Stimulated activated CD8-positive, alpha-beta memory T cell treated with anti-CD3 and anti-CD28 coated beads, Interleukin-4, amount 100 ng/mL, for 48 hours (primary cell): ENCODE measurements around the gene JAZF1.
A peak's percentile ranks its signal among the peaks of the same experiment; 100 is the strongest.

Experiments used
- DNase-seq: peaks from one replicate; pipeline ENCODE4 v3.0.0-alpha.2; 2020

Gene JAZF1

GRCh38 chr7:28191184-28191583, 10.6 kb upstream of the JAZF1 start:
- DNase-seq: no peak

DNA sequence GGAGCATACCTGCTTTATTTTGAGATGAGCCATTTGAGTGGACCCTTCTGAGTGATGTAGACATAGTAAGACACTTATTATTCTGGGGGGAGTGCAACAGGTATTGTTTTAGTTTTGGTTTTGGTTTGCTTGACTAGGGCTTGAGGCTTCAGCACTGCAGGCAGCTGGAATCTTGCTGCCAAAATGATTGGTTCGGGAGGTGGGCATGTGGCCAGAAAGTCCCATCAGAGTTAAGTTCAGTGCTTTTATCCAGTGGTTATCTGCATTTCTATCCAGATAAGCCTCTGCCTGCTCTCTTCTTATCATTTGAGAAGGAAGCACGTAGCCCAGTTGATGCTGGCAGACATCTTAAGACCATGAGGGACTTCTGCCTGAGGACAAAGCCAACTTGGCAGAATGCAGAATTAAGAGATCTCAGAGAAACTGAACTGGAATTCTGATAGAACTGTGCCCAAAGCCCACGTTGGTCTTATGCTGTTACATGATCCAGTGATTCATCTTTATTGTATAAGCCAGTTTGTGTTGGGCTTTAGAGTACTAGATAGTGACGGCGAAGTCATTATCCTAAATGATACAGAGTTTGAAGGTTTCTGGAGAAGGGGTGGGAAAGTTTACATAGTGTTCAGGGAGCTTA, 9.6 kb upstream of the JAZF1 start:
- DNase-seq: no peak

DNA sequence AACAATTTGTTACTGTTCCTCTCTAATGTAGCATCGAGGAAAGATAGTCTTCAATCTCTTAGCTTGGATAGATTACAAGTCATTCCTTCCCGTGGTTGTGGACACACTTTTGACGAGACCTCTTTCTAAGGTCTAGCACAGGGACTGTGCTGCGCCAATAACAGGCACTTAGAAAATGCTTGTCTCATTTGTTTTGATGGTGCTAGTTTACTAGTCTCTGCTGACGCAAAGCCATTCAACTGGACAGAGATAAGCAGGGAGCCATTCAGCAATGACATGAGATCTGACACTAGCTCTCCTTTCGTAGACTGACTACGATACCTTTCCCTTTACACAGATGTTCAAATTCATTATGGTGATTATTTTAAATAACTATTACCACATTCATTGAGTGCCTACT, 6.4 kb upstream of the JAZF1 start:
- DNase-seq: no peak

GRCh38 chr7:28183627-28184026, 3.0 kb upstream of the JAZF1 start:
- DNase-seq: no peak

DNA sequence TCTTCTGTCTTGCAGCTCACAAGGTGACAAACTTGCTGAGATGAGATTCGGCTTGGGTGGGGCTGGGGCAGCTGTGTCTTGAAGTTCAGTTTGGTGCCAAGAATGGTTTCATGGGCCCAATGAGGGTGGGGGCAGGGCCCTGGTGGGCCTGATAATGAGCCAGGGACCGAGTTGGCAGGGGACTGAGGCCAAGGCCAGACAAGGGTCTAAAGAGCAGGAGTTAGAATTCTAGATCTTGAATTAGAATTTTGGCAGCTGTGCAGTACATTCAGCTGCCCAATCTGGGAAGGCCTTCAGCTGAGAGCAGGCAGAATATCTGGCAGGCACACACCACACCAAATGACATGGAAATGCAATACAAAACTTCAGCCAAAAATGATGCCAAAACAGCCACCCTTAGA, 1.5 kb upstream of the JAZF1 start:
- DNase-seq: no peak

DNA sequence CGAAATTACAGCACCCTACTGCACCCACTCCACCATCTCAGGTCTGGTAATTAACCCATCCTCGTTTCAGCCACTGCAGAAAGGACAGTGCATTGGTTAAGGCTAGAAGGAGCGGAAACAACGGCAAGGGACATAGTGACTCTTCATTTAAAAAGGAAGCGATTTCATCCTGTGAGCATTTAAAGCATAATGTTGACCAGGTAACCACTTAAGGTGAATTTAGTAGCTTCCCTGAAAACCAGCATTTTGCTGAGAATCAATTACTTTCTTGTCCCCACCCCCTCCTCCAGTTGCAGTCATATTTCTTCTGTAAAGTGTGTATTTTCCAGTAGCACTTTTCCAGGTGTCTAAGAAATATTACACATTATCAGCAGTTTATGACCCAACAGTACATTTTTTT, 821 bp upstream of the JAZF1 start:
- DNase-seq: no peak

GRCh38 chr7:28180031-28180363, 598 bp downstream of the JAZF1 start:
- no peak for DNase-seq

- DNase-seq: peak; percentile 69
Measured at GRCh38 chr7:28179120-28180030, 1.2 kb downstream of the JAZF1 start.

DNA sequence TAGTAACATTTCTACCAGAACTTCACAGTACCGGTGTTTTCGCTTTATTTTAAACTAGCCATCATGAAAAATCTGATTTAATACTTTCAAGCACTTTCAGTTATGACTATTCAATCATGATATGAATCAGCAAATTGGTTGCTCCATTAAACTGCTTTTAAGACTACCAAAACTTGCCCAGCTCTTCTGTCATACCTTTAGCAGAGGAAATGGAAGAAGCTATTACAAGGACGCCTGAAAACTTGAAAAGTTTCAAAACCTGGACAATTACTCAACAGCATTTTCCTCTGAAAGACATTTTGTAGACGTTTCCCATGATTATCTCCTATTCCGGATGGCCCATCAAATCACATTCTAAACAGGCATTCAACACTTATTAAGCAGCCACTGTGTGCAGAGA, 2.0 kb downstream of the JAZF1 start:
- no peak for DNase-seq

DNA sequence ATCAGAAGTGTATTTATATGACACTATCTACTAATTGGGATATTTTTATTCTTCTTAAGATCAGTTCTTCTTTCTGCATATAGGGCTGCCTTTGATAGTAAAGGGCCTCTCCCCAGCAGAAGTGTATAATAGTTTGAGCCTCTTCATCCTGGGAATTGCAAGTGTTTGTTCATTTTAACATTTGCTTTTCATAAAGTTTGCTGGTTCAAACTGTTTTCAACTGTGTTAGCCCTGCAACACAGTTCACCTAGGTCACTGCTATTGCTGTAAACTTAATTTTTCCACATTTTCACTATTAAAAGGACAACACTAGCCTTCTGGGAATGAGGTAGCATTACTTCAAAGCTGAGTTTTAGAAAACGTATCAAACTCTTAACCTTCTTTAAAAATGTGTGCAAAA, 2.8 kb downstream of the JAZF1 start:
- DNase-seq: no peak

DNA sequence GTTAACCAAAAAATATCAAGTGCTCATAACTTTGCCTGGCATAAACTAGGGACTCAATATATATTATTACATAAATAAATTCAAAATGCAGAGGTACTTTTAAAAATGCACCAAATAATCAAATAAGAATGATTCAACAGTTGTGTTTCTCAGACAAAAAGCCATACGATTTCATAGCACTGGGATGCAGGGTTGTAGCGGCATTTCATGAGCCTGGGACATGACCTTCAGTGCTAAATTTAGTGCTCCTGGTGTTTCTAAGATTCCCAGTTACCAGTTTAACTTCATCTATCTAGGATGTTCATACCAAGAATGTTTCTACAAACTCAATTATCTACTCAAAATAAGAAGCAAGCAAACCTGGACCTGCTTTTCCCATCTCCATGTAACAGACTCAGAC, 4.0 kb downstream of the JAZF1 start:
- DNase-seq: no peak

DNA sequence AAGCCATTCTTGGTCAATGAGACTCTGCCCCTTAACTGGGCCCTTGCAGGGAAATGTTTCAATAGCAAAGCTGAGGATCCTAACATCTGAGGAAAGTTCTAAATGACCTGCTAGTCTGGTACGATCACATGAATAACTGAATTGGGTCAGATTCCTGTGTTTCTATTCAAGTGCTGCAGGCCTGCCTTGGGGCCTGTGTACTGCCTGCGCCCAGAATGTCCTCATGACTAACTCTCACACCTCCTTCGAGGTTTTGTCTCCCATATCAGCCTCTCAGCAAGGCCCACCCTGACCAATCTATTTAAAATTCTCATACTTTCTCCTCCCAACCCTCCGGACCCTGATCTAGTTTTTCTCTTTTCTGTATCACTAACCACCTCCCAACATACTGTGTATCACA, 4.4 kb downstream of the JAZF1 start:
- DNase-seq: no peak

DNA sequence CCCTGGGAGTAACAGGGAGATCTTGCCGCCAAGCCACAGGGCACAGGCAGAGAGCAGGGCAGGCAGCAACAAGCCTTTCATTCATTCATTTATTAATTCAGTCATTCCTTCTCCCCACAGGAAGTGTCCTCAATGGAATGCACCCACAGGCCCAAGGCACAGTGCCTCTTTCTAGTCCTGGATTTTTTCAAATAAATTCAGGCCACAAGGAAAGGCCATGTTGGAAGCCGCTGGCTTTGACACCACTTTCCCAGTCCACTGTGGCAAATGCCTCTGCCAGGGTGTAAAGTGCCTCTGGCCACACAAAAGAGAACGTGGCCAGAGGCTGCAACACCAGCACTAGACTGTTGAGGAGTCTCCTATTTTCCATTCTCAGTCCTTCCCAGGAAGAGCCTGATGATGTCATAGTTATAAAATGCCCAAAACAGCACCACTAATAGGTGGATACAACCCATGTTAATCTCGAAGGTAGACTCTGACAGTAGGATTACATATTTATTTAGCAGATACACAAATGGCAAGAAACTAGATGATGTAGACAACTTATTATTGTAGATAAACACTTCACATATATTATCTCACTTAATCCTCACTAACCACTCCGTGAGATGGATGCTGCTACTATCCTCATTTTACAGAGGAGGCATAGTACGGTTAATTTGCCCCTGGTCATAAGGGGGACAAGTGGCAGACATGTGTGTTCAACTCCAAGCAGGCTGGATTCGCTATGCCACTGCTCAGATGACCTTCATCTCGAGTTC, 5.5 kb downstream of the JAZF1 start:
- no peak for DNase-seq

DNA sequence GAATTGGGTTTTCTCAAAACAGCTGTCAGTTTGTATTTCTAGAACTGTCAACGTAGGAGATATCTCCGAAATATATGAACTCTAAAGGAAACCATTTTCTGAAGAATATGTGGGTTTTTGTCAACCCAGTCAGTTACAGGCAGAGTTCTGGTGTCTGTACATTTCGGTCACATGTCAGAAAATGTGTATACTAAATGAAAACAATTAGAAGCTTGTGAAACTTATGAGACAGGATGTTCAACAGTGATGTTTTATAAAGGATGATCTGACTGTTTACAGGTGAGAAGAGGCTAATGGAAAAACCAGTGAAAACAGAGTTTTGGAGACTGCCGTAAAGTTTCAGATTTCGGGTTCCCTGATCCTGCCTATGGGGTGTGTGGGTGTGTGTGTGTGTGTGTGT, 6.2 kb downstream of the JAZF1 start:
- DNase-seq: no peak

DNA sequence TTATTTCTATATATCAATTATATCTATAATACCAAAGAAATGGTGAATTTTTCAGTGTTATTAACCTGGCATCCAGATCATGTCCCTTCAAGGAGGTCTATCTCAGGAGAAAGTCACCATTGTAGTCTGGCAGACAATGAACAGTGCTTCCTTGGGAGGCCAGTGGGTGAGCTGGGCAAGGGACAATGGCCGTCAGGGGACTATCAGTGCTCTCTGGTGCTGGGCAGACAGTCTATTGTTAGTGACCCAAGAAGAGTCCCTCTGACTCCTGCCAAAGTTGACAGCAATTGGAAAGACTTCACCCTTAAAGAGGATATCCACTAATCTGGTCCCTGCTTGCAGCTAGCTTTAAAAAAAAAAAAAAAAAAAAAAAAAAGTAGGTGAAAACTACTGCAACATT, 7.1 kb downstream of the JAZF1 start:
- DNase-seq: no peak

- DNase-seq: no peak
Measured at GRCh38 chr7:28172958-28173357, 7.6 kb downstream of the JAZF1 start.

- DNase-seq: no peak
Measured at GRCh38 chr7:28170701-28171100, 9.9 kb downstream of the JAZF1 start.

GRCh38 chr7:28169230-28169629, 11.4 kb downstream of the JAZF1 start:
- DNase-seq: no peak

DNA sequence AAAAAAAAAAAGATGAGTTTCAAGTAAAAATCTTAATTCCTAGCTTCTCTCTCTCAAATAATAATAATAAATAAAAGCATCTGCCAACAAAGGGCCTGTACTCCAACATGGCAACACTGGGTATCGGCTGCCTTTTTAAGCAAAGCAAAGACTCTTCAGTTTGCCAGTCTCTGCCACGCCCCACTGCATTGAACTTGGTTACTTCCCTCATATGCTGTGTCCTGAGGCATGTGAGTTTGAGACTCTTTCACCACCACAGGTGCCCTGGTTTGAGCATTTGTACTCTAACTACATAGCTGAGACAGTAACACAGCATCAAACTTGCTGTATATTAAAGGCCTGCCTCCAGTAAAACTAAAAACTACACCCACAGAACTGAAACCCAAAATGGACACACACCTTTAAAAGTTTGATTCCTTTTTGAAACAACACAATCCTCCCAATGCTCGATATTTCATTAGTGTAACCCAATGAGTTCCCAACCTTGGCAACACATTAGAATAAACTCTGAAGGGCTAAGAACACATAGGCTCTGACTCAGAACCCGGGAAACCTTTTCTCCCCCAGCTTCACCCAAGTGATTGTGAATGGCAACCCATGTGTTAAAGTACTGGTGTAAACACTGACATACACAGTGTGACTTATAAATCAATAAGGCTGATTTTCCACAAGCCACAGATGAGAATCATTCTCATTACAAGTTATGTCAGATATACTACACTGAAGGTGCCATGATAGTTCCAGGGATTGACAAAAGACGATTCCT, 12.0 kb downstream of the JAZF1 start:
- no peak for DNase-seq

DNA sequence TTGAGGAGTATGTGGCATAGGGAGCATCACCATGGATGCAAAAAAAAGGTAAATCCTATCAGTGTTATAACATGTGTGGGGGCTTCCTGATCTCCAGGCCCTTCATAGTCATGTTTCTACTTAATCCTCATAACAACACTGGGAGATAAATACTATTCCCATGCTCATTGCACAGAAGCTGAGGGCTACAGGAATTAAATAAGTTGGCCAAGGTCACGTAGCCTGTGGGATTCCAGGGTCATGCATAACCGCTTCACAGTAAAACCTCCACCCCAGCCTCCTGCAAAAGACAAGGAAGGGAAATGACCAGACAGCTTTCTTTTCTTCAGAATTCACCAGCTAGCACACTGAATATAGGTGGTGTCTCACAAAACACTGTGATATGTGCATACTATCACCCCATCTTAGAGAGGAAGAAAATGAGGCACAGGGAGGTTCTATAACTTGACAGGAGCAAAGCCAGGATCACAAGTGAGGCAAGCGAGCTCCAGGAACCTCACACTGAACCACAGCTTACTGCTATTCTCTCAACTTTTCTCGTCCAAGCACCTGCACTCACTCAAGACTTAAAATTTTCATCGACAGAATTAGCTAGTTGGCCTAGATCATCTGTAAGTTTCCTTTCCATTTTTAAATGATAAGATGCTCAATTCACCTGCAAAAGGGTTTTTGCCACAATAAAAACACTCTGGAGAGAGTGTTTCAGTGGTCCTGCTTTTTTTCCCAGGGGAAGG, 13.4 kb downstream of the JAZF1 start:
- no peak for DNase-seq

- no peak for DNase-seq
Measured at GRCh38 chr7:28165961-28166955, 14.3 kb downstream of the JAZF1 start.
